ENCODE results near the gene TMEM150A.
A peak's percentile ranks its signal among the peaks of the same experiment; 100 is the strongest.
"Not testable (repeated sequence)": the region's sequence is repeated elsewhere in the genome, so short reads cannot be mapped to it uniquely, and the experiment has no call there.

TMEM150A gene

GRCh38 chr2:85566265-85566664 is 36.2 kb downstream of the TMEM150A start:
- Histone ChIP-seq H3K9me3 (no peaks in the 10 kb centered on the region), H3K27me3 (no peaks in the 10 kb centered on the region), H3K4me1 (peaks cover 0 to 6% (median 0%) of the 10 kb centered on the region in 4 donors), H3K4me3 (no peak overlapping the region), H3K27ac (no peak overlapping the region), H3K36me3 (no peaks in the 10 kb centered on the region)
- no peak for DNase-seq
- intact Hi-C loops (cut with DNase I; ENCODE audit: low total_unique reads): loop anchor here (10.0 kb wide), 1 partner anchor 241 kb away; the partner anchor contains the start of gene TGOLN2
- no peak for TF ChIP-seq CTCF (IDR thresholded peaks at IDR 0.05)

GRCh38 chr2:85564144-85564563 is 38.3 kb downstream of the TMEM150A start:
- no peak for TF ChIP-seq CTCF (IDR thresholded peaks at IDR 0.05)
- intact Hi-C loops (cut with DNase I; ENCODE audit: low total_unique reads): loop anchor here (10.0 kb wide), 1 partner anchor 239 kb away; the partner anchor contains the start of gene TGOLN2

GRCh38 chr2:85561280-85562212 is 41.0 kb downstream of the TMEM150A start, which contains the start of gene GGCX:
TSS of gene GGCX (minus strand) at chr2:85561493. CDS start at chr2:85561428, 65 bp downstream.
- no peaks in the 10 kb centered on the region for H3K27me3 ChIP-seq
- intact Hi-C loops (cut with DNase I; ENCODE audit: low total_unique reads): loop anchor here (10.0 kb wide), 1 partner anchor 237 kb away; the partner anchor contains the start of gene TGOLN2
- H3K4me3 ChIP-seq: peak within 1 kb of the TSS; percentile 89 to 92
- H3K4me1 ChIP-seq: peaks cover 0 to 25% (median 17%) of the 10 kb centered on the region in 4 donors
- peaks cover 0 to 22% (median 6%) of the 10 kb centered on the region in 3 donors for H3K36me3 ChIP-seq
- peak; percentile 18 to 34 for TF ChIP-seq CTCF (IDR thresholded peaks at IDR 0.05)
- no peaks in the 10 kb centered on the region for H3K9me3 ChIP-seq
- peak; percentile 95 to 97 for DNase-seq
- peak within 1 kb of the TSS; percentile 89 to 90 for H3K27ac ChIP-seq

More at GRCh38 chr2:85564144-85564563, 38.3 kb downstream of the TMEM150A start:
- Histone ChIP-seq H3K9me3 (no peaks in the 10 kb centered on the region), H3K4me1 (peaks cover 0 to 24% (median 14%) of the 10 kb centered on the region in 4 donors), H3K27ac (no peak overlapping the region), H3K36me3 (peaks cover 0 to 2% (median 0%) of the 10 kb centered on the region in 3 donors), H3K27me3 (no peaks in the 10 kb centered on the region), H3K4me3 (no peak overlapping the region)
- no peak for DNase-seq

- TF ChIP-seq CTCF (IDR thresholded peaks at IDR 0.05): no peak
- peak overlapping the region; percentile 89 to 92 for H3K4me3 ChIP-seq
- intact Hi-C loops (cut with DNase I; ENCODE audit: low total_unique reads): loop anchor here (10.0 kb wide), 1 partner anchor 236 kb away; the partner anchor contains the start of gene TGOLN2
- no peaks in the 10 kb centered on the region for H3K9me3 ChIP-seq
- DNase-seq: no peak
- H3K4me1 ChIP-seq: peaks cover 0 to 25% (median 17%) of the 10 kb centered on the region in 4 donors
- H3K27ac ChIP-seq: peak overlapping the region; percentile 89 to 90
- peaks cover 0 to 26% (median 9%) of the 10 kb centered on the region in 3 donors for H3K36me3 ChIP-seq
- H3K27me3 ChIP-seq: no peaks in the 10 kb centered on the region
These were observed 41.7 kb downstream of the TMEM150A start for GRCh38 chr2:85560812-85561279.

- peaks cover 0 to 25% (median 17%) of the 10 kb centered on the region in 4 donors for H3K4me1 ChIP-seq
- intact Hi-C loops (cut with DNase I; ENCODE audit: low total_unique reads): loop anchor here (10.0 kb wide), 1 partner anchor 236 kb away; the partner anchor contains the start of gene TGOLN2
These were observed 42.1 kb downstream of the TMEM150A start for GRCh38 chr2:85560403-85560726.

More at GRCh38 chr2:85560403-85560726, 42.1 kb downstream of the TMEM150A start:
- DNase-seq, H3K9me3 ChIP-seq, H3K27me3 ChIP-seq: not testable (repeated sequence)
- H3K4me3 ChIP-seq: peak overlapping the region; percentile 89 to 92
- peaks cover 0 to 31% (median 12%) of the 10 kb centered on the region in 3 donors for H3K36me3 ChIP-seq
- H3K27ac ChIP-seq: peak overlapping the region; percentile 89 to 90
